DMS79 (cell line): ENCODE results near the gene EMC9.
A peak's percentile ranks its signal among the peaks of the same experiment; 100 is the strongest.

ENCODE experiments used
- DNase-seq: peaks from one replicate; lab custom pipeline; 2025; lab: John Stamatoyannopoulos, UW

EMC9 gene

GRCh38 chr14:24149302-24149969 is 8.0 kb upstream of the EMC9 start:
- no peak for DNase-seq

- DNase-seq = no peak
These were observed 6.5 kb upstream of the EMC9 start for GRCh38 chr14:24147761-24148428.

GRCh38 chr14:24146978-24147760 is 5.8 kb upstream of the EMC9 start, which contains the start of gene RNF31:
RNF31 (plus strand) TSS chr14:24147498; CDS start chr14:24147699, 201 bp downstream.
- peak; percentile 99 for DNase-seq

GRCh38 chr14:24146453-24146977 is 5.1 kb upstream of the EMC9 start, which contains the start of gene PSME2:
PSME2 (minus strand) TSS chr14:24146610; CDS start chr14:24146581, 29 bp downstream.
- peak; percentile 99 for DNase-seq

DNA sequence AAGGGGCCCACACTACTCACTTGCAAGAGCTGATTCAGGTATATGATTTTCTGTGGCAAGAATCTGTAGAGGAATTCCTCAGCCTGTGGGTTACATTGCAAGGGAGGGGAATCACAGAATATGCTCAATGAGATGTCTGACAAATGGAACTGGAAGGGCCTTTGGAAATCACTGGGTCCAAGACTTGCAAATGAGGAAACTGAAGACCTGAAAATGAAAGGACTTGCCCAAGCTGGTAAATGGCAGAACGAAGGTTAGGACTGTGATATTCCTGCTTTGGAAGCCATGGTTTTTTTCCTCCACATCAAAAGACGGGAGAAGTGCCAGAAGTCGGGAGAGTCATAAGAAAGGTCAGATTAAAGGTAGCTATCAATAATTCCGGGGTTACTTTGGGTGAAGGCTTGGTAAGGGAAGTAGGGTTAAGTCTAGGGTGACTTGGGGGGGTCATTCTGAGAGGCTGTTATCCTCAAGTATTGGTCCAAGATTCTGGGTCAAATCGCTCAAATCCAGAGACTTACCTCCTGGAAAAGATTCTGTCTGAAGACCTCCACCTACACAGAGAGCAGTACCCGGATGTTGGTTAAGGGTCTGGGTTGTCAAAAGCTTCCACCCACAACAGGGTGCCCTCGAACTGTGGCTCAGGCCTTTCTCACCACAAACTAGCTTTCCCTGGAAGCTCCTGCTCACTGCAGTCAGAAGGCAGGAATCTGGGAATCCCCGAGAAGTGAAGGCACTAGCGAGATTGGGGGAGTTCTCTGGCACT is 4.5 kb upstream of the EMC9 start:
- no peak for DNase-seq

GRCh38 chr14:24145219-24145618 is 3.8 kb upstream of the EMC9 start:
- DNase-seq = no peak

- no peak for DNase-seq
These were observed 3.1 kb upstream of the EMC9 start for GRCh38 chr14:24144451-24144850.

- DNase-seq = no peak
These were observed 2.1 kb upstream of the EMC9 start for GRCh38 chr14:24143511-24143910.

DNA sequence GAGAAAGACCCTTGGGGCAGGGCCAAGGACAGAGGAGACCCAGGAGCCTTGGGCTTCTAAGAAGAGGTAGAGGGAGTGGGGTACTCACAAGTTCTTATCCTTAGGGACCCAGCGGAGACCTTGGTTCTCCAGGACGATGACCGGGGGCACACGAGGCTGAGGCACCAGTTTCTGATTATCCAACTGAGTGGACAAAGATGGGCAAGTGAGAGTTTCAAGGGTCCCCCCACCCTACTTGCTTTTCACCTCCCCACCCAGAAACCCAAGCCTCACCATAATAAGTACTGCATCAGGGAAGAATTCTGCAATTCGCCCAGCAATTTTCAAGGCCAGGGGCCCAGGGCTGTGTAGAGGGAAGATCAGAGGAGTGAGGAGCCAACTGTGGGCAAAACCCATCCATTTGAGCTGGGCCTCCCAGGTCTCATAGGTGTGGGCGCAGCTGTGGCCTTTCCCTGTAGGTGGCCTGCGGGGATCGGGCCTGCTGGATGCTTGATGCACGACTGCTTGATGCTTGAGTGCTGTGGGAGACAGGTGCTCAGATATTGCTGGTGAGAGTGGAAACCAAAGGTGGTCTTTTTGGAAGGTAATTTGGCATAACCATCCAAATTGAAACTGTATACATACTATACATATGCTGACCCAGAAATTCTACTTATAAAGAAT is 2.0 kb downstream of the EMC9 start:
- DNase-seq = no peak

- no peak for DNase-seq
These were observed 2.8 kb downstream of the EMC9 start for GRCh38 chr14:24138396-24139271.

DNA sequence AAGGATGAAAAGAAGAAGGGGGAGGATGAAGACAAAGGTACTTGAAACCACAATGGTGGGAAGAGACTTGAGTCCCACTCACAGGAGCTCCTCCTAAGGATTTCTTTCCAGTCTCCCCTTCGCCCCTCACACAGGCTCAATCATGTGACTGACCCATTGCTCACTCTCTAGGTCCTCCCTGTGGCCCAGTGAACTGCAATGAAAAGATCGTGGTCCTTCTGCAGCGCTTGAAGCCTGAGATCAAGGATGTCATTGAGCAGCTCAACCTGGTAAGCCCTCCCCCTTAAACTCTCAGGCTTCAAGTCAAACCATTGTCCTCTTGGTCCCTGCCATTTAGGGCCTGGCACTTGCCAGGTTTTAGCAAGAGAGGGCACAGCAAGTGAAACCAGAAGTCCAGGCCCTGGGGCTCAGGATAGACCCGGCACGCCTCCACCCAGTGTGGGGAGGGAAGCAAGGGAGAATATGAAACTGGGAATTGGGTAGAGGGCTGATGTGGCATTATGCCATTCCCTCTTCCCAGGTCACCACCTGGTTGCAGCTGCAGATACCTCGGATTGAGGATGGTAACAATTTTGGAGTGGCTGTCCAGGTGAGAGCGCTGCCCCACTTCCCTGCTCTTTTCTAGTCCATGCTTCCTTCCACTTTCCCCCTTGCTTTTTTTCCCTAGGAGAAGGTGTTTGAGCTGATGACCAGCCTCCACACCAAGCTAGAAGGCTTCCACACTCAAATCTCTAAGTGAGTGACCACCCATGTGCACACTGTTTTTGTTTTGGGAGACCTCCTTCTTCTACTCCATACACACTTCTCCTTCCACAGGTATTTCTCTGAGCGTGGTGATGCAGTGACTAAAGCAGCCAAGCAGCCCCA is 3.6 kb downstream of the EMC9 start:
- no peak for DNase-seq

- DNase-seq = no peak
These were observed 4.5 kb downstream of the EMC9 start for GRCh38 chr14:24136684-24137528.

DNA sequence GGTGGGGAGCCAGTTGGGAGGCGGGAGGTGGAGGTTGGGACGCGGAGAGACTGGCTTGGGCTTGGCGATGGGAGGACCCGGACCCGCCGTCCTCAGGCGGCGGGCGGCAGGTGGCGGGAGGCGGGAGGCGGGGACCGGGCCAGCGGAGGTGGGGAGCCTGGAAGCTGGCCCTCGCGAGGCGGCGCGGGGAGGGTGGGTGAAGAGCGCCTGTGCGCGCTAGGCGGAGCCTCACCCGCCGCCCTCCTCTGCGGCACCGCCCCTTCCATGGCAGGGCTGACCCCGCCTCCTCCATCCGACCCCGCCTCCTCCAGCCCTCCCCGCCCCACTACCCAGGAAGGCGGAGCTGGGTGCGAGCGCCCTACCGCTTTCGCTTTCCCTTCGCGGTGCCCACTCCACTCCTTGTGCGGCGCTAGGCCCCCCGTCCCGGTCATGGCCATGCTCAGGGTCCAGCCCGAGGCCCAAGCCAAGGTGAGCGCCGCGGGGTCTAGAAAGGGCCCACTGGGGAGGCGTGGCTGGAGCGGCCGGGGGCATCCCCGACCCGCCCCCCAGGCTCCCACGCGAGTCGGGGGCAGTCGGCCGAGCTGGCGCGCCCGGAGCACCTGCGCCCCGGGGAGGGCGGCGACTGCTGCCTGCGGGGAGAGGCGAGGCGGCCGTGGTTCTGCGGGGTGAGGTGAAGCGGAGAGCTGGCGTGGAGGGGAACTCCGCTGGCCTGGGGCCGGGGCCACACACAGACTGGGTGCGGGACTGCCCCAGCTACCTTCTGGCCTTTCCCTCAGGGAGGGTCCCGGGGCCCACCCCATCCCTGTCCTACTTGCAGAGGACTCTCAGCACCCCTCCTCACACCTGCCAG is 5.3 kb downstream of the EMC9 start, which contains the start of gene PSME1:
TSS of gene PSME1 (plus strand) at position 361 of the 850 bp plus-strand sequence. CDS start at position 430, 69 bp downstream.
- peak; percentile 84 for DNase-seq

GRCh38 chr14:24135584-24135833 is 5.9 kb downstream of the EMC9 start:
- DNase-seq = no peak

GRCh38 chr14:24133735-24134134 is 7.7 kb downstream of the EMC9 start:
- DNase-seq = no peak

GRCh38 chr14:24132976-24133375 is 8.4 kb downstream of the EMC9 start:
- DNase-seq = no peak

DNA sequence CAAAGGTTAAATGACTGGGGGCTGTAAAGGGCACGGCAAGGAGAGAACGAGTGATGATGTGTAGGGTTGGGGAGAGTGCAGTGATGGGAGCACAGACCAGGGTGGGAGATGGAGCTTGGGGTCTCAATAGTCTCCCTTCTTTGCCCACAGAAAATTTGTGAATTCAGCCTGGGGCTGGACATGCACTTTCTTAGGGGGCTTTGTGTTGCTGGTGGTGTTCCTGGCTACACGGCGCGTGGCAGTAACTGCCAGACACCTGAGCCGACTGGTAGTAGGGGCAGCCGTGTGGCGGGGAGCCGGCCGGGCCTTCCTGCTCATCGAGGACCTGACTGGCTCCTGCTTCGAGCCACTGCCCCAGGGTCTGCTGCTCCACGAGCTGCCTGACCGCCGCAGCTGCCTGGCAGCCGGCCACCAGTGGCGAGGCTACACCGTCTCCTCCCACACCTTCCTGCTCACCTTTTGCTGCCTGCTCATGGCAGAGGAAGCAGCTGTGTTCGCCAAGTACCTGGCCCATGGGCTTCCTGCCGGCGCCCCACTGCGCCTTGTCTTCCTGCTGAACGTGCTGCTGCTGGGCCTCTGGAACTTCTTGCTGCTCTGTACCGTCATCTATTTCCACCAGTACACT is 9.2 kb downstream of the EMC9 start:
- DNase-seq = peak; percentile 17
